WTC11 (cell line): ENCODE results near the gene CXXC4.

Source experiments
- ELF4 ChIP-seq: sonication (generic); formaldehyde crosslinking; IDR thresholded peaks from 2 replicates; pipeline ENCODE4 v1.8.1; 2022; ENCODE audit warnings: low read depth, mild to moderate bottlenecking, moderate library complexity, missing genetic modification reagents
- JUN ChIP-seq: sonication (generic); formaldehyde crosslinking; IDR thresholded peaks from 2 replicates; pipeline ENCODE4 v1.8.0; 2023; ENCODE audit warnings: mild to moderate bottlenecking, missing genetic modification reagents
- NR2C2 ChIP-seq: sonication (generic); formaldehyde crosslinking; IDR thresholded peaks from 2 replicates; pipeline ENCODE4 v1.8.0; 2022; ENCODE audit warnings: mild to moderate bottlenecking, missing genetic modification reagents
- TF ChIP-seq, protein P1 (sequence below): fragments of 200-600 bp; IDR thresholded peaks from 2 replicates; pipeline ENCODE4 v1.8.0; 2022; ENCODE audit warnings: antibody characterized with exemption
- TF ChIP-seq, protein P2 (sequence below): sonication (generic); formaldehyde crosslinking; IDR thresholded peaks from 2 replicates; pipeline ENCODE4 v1.8.1; 2022; ENCODE audit warnings: mild to moderate bottlenecking, missing genetic modification reagents, moderate library complexity, borderline replicate concordance

DNA sequence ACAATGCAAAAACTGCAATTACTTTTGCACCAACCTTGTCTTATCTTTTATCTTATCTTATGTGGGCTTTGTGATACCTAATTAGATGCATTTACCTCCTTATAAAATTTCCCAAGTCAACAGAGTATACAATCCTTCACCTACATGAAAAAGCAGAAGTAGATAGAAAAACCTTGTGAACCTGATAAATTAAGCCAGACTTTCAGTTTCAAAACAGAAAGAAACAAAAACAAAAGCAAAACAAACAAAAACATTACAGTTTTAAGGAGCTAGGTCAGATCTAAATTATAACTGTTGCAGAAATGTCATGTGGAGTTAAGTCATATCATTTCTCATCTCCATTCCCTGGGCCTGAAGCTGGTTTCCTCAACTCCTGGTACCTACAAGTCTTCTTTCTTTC is 24.9 kb upstream of the CXXC4 start:
- TF ChIP-seq JUN (CRISPR knock-in tag) (no peak), NR2C2 (CRISPR knock-in tag) (no peak), ELF4 (CRISPR knock-in tag) (no peak)
- TF ChIP-seq, protein P1, sequence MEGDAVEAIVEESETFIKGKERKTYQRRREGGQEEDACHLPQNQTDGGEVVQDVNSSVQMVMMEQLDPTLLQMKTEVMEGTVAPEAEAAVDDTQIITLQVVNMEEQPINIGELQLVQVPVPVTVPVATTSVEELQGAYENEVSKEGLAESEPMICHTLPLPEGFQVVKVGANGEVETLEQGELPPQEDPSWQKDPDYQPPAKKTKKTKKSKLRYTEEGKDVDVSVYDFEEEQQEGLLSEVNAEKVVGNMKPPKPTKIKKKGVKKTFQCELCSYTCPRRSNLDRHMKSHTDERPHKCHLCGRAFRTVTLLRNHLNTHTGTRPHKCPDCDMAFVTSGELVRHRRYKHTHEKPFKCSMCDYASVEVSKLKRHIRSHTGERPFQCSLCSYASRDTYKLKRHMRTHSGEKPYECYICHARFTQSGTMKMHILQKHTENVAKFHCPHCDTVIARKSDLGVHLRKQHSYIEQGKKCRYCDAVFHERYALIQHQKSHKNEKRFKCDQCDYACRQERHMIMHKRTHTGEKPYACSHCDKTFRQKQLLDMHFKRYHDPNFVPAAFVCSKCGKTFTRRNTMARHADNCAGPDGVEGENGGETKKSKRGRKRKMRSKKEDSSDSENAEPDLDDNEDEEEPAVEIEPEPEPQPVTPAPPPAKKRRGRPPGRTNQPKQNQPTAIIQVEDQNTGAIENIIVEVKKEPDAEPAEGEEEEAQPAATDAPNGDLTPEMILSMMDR, result no peak
- TF ChIP-seq, protein P2, sequence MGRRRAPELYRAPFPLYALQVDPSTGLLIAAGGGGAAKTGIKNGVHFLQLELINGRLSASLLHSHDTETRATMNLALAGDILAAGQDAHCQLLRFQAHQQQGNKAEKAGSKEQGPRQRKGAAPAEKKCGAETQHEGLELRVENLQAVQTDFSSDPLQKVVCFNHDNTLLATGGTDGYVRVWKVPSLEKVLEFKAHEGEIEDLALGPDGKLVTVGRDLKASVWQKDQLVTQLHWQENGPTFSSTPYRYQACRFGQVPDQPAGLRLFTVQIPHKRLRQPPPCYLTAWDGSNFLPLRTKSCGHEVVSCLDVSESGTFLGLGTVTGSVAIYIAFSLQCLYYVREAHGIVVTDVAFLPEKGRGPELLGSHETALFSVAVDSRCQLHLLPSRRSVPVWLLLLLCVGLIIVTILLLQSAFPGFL, result no peak
